ENCODE data around the gene ARL2.
"Not testable (repeated sequence)": the region's sequence is repeated elsewhere in the genome, so short reads cannot be mapped to it uniquely, and the experiment has no call there.

Gene ARL2

DNA sequence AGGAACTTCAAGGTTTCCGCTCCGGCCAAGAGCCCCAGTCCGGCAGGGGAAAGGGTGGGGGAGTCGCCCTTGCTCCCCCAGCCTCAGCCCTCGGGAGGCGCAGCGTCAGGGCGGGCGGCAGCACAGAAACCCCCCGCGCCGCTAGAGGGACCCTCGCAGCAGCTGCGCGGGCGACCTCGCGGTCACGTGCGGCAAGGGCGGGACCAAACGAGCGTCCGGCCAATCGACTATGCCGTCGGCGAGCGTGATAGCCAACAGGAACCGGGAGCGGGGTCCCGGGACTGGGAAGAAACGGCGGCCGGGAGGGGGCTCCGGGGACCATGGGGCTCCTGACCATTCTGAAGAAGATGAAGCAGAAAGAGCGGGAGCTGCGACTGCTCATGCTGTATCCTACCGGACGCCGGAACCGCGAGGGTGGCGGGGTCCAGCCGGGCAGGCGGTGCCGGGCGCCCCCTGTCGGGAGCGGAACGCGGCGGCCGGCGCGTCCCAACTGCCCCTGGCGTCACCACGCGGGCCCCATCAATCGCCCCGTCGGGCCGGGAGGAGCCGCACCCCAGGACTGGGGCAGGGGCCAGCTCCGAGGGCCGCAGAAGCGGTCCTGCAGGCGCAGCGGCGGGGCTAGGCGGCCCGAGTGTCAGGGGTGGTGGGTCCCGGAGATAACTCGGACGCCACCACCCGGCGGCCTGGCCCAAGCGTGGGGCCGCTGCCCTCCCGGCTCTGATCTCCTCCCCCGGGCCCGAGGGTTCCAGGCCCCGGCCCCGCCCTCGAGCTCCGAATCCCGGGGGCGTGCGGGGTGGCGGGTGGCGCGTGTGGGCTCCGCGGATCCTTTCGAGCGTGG, at the start of gene ARL2:
TSS of gene ARL2 (plus strand) at position 273 of the 838 bp plus-strand sequence. CDS start at position 321, 48 bp downstream.
- DNase-seq, result peak; percentile 65 to 87

DNA sequence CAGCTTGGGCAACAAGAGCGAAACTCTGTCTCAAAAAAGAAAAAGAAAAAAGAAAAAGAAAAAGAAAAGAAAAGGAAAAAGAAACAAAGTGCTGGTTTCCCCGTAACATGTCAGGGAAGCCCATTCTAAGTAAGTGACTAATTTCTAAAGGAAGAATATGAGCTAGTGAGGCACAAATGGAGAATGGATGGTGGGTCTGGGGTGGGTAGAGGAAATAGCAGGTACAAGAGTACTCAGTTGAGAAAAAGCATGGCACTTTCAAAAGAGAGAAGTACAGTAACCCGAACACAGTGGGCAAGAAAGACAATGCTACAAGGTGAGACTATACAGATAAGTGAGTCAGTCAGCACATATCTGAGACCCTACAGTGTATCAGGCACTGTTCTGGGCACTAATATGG, 46.6 kb upstream of the ARL2 start:
- no peak for DNase-seq

DNA sequence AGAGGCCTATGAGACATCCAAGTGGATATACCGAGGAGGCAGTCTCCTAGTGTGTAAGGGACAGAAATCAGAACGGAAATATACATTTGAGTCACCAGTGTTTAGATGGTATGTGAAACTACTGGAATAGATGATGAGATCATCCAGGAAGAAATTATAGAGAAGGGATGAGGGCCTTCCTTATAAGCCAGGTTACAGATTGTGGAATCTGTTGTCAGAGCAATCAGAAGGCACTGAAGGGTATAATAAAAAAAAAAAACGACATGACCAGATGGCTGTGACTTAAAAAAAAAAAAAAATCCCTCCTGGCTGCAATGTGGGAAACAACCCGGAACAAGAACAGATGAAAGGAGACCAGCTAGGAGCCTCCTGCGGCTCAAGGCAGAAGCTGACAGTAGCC, 44.8 kb upstream of the ARL2 start:
- peak in 1 of 2 experiments; percentile 51 for DNase-seq

DNA sequence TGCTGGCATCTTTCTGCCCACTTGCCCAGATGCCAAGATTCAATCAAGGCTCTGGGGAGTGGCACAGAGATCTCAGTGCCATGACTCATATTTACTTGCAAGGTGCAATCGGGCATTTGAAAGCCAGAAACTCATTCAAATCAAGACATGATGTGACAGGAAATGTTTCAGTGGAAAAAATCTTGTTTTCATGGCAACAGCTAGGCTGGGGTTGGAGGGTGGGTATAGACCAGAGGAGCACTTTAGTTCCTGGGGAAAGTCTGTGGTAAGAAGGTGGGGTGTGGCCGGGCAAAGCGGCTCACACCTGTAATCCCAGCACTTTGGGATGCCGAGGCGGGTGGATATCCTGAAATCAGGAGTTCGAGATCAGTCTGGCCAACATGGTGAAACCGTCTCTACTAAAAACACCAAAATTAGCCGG, 43.2 kb upstream of the ARL2 start:
- DNase-seq, result peak; percentile 21 to 47

DNA sequence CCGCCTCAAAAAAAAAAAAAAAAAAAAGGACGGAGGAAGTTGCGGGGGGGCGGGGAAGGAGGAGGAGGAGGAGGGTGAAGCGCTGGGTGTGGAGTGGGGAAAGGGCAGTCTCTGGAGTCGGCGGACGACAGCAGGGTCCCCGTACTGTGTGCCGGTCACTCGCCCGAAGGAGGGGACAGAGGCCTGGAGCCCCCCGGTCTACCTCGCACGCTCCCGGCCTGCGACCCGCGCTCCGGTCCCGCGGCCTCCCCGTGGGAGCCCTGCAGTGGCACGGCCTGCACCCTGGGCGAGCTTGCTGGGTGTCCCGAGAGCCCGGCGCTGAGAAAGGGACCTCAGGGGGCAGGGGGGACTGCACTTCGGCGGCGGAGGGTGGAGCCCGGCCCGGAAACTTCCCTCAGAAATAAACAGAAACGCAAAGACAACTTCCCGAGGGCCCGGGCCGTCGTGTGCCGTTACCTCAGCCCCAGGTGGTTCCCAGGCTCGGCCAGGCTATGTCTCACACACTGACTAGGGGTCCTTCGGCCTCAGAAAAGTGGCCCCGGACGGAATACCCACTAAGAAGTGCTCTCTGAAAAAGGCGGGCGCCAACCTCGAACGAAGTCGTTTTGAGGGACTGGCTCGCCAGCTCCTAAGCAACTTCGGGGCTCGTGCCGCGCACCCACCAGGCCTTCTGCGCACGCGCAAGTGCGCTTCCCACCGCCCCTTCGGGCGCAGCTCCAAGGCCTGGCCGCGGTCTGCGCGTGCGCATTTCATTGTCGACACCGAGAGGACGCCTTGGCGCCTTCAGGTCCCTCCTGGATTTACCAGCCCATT, 42.3 kb upstream of the ARL2 start, which contains the start of gene MAJIN:
TSS of gene MAJIN (minus strand) at position 688 of the 813 bp plus-strand sequence. CDS start 12,703 bp downstream, outside the sequence.
- DNase-seq, result peak; percentile 67 to 71

DNA sequence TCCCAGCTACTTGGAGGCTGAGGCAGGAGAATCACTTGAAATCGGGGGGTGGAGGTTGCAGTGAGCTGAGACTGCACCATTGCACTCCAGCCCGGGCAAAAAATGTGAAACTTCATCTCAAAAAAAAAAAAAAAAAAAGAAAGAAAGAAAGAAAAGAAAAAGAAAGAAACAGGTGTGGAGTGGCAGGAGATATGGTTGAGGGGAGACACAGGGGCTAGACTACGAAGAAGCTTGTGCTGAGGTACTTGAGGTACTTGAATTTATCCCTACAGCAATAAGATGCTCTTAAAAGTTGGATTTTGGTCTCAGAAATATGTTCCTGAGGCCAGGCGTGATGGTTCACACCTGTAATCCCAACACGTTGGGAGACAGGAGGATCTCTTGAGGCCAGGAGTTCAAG, 39.8 kb upstream of the ARL2 start:
- DNase-seq, result no peak

DNA sequence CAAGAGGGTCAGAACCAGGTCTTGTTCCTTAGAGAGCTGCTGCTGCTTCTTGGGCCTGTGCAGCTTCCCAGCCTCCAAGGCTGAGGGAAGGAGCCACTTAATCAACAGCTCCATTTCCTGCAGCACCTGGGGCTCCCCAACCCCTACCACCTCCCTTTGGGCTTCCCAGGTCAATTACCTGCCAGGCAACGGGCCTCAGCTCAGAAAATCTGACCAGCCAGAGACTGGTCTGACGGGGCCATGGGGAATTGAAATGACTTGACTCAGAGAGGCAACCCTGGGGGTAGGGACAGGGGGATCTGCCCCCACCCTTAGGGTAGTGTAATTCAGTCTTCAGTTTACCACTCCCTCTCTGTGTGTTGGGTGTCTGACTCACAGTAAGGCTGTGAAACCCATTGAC, 37.3 kb upstream of the ARL2 start:
- DNase-seq, result no peak

DNA sequence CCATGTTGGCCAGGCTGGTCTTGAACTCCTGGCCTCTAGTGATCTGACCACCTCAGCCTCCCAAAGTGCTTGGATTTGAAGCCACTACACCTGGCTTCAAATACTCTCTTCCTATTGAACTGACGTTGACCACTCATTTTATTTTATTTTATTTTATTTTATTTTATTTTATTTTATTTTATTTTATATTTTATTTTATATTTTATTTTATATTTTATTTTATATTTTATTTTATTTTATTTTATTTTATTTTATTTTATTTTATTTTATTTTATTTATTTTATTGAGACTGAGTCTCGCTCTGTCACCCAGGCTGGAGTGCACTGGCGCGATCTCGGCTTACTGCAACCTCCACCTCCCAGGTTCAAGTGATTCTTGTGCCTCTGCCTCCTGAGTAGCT, 30.6 kb upstream of the ARL2 start:
- DNase-seq, result not testable (repeated sequence)

DNA sequence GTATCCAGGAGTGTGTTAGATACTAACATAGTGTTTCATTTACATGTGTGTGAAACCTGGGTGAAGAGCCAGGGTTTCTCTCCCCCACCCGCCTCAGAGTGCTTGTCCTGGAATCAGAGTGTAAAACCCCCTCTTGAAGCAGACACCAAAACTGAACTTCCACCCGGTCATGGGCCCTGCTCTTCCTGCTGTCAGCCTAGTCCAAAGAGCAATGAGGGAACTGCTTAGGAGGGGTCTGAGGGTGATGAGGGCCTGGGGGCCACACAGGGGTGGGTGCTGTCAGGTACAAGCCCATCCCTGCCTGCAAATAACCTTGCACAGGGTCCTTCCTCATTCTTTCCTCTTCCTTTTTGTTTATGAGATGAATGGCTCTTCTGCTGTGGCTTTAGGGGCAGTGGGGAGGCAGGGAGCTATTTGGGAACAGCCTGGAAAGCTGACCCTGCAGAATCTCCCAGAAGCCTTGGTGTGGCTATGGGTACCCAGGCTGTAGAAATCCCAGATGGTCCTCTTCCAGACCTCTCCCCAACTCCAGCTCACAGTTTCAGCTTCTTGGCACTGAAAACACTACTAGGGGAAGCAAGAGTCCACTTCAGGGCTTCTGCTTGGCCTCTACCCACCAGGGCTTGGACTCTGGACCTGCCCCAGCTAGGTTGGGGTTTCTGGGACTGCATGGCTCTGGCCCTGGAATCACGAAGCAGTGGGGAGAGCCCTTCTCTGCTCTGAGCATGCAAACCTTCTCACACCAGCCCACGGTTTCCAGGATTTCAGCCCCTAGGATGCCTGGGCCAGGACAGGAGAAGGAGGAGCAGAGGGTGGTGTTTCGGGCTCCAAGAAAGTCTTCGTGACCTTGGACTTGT, 25.7 kb upstream of the ARL2 start:
- no peak for DNase-seq

DNA sequence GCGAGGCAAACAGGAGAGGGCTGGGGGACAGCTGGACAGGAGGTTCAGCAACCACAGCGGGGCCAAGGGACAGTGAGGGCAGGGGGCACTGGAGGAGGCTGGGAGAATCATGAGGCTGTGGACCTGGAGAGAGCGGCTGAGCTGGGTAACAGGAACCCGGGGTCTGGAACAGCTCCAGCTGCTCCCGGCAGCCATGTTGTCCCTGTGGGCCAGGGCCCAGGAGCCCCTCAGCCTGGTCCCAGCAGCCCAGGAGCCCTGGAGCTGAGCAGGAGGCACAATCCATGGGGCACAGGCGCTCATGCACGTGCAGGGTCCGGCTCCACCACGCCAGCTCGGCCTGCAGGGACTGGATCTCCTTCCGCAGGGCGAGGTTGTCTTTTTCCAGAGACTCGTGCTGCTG, 24.5 kb upstream of the ARL2 start:
- no peak for DNase-seq

DNA sequence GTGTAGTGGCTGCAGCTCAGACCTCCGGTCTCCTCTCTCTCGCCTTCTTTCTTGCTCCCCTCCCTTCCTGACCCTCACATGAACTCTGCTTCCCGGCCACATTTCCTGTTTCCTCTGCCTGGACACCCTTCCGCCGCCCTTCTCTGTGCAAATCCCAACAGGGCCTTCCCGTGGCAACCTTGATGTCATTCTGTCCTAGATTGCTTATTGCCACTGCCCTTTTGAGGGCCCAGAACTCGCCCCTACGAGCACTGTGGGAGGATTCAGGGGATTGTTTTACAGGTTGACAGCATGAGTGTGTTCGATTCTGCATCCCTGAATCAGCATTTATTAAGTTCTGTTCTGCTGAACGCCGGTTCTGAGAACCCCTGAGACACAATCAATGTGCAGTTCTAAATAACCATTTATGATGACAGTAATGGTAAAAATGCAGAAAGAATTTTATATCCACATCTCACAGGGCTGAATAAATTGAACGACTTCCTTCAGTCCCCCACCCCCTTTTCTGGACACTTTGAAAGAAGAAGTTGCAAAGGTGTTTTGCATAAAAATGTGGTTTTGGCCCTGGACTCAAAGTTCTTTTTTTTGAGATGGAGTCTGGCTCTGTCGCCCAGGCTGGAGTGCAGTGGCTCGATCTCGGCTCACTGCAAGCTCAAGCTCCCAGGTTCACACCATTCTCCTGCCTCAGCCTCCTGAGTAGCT, 23.6 kb upstream of the ARL2 start:
- DNase-seq, result no peak

DNA sequence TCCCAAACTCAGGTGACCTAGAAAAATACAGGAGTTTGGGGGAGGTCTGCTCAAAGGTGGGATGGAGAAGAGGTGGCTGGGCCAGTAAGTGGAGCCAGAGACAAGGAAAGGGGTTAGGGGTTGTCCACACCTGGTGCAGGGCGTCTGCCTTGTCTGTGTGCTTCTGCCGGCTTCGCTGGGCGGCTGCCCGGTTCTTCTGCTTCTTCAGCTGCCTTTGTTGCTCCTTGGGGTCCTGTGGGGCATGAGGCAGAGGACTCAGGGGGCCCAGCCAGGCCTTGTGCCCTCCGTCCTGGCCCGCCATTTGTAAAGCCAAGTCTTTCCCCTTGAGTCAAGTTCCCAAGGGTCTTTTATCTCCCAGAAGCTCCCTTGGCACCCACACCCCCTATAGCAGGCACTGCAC, 19.6 kb upstream of the ARL2 start:
- DNase-seq, result no peak

DNA sequence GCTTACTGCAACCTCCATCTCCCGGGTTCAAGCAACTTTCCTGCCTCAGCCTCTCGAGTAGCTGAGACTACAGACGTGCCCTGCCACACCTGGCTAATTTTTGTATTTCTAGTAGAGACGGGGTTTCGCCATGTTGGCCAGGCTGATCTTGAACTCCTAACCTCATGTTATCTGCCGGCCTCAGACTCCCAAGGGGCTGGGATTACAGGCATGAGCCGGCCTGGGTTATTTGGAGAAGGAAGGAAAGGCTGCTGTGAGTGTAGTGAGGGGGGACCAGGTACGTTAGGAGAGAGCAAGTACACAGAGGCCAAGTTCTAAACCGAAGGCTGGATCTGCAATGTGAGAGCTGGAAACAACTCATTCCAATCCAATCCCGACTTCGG, 17.6 kb upstream of the ARL2 start:
- no peak for DNase-seq

DNA sequence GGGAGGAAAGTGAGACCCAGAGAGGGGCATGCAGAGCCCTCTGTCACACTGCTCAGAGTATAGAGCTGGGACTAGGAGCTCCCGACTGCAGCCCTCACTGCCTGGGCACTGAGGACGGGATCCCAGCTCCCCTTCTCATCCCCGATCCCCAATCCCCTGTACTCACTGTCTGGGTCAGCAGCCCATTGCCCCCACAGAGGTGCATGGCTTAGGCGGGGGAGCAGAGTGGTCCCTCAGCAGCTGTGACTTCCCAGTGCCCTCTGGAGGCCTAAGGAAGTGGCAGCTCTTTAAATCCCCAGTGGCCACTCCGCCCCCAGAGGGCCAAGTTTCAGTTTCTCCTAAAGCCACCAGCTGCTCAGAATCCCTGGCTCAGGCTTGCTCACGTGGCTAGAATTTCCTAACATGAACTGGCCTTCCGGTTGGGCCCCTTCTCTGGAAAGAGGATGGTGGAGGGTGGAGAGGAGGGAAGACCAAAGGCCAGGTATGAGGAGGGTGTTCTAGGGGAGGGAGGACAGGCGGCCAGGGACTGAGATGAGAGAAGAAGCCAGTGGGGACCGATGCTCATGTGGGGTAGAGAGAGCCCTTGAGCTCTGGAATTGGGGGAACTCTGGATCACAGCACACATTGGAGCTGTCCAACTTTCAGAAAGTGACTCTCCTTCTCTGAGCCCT, 17.1 kb upstream of the ARL2 start, which contains the start of gene BATF2:
TSS of gene BATF2 (minus strand) at position 262 of the 671 bp plus-strand sequence. CDS start at position 205, 57 bp downstream.
- peak; percentile 40 to 80 for DNase-seq

DNA sequence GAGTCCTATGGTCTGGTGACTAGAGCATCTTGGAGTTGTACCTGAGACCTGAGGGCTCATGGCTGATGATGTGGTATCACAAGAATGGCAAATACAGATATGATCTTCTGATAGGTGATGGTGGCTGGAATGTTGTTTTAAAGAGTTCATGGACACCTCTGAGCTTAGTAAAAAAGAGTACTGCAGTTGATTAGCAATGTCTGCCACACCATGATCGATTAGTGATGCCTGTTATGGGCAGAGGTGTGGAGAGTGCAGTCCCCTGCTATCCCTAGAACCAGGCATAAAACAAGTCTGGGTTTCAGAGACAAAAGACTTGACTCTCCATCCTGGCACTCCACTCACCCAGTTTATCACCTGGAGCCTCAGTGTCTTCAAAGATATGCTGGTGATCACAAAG, 15.8 kb upstream of the ARL2 start:
- DNase-seq, result peak in 1 of 2 experiments; percentile 16

DNA sequence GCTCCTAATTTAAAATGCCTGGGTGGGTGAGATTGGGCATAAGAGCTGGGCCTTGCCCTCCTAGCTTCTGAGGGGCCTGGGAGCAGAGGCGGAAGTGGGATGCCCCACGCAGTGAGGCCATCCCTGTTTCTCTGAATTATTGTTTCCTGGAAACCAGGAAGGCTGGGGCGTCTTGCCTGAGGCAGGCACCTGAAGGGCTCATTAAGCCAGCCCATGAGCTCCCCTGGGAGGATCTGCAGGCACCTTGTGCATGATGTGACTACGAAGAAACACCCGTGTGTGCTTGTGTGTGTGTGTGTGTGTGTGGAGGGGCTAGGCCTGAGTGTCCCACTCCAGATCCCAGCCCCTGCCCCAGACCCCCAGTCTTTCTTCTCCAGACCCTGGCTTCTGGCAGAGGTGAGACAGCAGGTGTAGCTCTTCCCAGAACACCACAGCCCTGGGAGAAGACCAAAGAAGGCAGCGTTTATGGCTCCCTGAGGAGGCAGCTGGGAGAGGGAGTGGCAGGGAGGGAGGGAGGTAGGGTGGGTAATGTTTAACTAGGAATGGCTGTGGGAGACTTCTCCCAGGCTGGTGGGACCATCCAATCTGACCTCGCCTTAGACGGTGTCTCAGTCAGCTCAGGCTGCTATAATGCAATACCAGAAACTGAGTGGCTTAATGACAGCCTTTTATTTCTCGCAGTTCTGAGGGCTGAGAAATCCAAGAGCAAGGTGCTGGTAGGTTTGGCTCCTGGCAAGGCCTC, 15.1 kb upstream of the ARL2 start:
- DNase-seq, result no peak

DNA sequence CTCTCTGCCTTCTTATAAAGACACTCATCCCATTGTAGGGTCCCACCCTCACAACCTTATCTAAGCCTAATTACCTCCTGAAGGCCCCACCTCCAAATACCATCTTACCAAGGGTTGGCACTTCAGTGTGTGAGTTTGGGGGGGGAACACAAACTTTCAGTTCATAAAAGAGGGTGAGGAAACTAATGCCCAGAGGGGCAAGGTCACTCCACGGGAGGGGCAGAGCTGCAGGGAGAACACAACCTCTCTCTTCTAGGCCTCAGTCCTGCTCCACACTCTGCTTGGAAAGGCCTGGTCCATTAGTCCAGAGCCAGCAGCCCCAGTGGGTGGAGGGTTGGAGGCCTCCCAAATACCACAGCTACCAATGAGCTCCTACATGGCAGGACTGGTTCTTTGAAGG, 14.5 kb upstream of the ARL2 start:
- no peak for DNase-seq

DNA sequence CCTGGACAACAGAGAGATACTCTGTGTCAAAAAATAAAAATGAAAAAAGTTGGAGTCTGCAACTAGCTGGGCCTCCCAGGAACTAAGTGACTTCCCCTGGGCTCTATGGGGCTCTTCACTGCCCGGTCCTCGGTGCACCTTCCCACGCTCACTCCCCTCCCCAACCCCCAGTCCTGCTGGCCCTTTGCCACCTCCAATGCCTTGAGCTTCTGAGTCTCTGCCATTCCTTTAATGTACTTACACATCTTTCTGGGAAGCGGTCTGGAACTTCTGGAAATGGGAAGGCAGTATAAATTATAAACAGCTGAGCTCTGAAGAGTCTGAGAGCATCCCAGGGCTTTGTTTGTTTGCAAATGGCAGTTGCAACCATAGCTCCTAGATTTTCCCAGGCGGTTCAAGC, 11.3 kb upstream of the ARL2 start:
- DNase-seq, result no peak

DNA sequence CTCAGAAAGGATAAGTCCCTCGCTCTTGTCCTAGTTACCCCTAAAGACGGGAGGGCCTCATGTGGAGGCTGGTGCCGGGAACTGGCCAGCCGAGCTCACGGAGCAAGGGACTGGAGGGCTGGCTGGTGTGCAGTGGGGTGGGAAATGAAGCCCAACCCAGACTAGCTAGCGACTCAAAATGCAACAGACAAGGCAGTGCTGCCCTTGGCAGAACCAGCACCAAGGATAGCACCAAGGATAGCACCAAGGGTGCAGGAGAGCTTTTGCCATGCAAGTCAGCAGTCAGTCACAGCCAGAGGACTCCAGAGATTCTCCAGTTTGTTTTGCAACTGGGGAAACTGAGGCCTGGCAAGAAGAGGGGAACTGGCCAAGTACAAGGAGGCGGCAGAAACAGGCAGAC, 10.7 kb upstream of the ARL2 start:
- DNase-seq, result no peak

DNA sequence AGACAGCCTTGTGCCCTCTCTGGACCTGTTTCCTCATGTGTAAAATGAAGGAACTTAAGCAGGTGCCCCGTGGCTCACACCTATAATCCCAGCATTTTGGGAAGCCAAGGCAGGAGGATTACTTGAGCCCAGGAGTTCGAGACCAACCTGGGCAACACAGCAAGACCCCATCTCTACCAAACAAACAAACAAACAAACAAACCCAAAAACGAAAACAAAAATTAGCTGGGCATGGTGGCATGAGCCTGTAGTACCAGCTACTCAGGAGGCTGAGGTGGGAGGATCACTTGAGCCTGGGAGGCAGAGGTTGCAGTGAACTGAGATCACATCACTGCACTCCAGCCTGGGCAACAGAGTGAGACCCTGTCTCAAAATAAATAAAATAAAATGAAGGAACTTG, 10.0 kb upstream of the ARL2 start:
- DNase-seq, result not testable (repeated sequence)

DNA sequence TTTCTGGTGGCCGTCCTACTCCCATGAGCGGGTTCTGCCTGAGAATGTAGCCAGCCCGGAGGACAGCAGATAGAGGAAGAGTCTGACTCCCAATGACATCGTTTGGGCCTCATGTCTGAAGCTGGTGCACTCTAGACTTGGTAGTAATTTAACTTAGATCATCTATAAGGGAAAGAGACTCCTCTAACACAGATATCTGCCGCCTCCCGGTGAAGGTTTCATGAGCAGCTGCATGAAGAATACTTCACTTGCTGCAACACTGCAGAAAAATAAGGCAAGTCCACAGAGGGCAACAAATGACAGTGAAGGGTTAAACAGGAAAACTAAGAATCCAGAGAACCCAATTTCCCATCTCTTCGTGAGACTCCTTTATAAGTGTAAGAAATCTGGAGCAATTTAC, 5.9 kb upstream of the ARL2 start:
- DNase-seq, result no peak

Data from SW 1271 (cell line).